Activated T-helper 1 cell treated with Interleukin-2 at 50 U/mL for 16 hours (primary cell): Measurements from ENCODE around the gene TOP1.

Experiments
- DNase-seq: peaks from one replicate; pipeline ENCODE4 v3.0.0-alpha.2; 2020; ENCODE audit warnings: low read depth

TOP1 gene

GRCh38 chr20:41058674-41059635 is 30.3 kb downstream of the TOP1 start:
- DNase-seq: no peak

GRCh38 chr20:41061155-41061554 is 32.5 kb downstream of the TOP1 start:
- no peak for DNase-seq

- DNase-seq: no peak
These were observed 34.8 kb downstream of the TOP1 start for GRCh38 chr20:41063442-41063841.

- no peak for DNase-seq
These were observed 35.8 kb downstream of the TOP1 start for GRCh38 chr20:41064377-41064776.

- DNase-seq: no peak
These were observed 37.1 kb downstream of the TOP1 start for GRCh38 chr20:41065716-41066115.

GRCh38 chr20:41068806-41069205 is 40.2 kb downstream of the TOP1 start:
- DNase-seq: no peak

GRCh38 chr20:41072190-41072863 is 43.7 kb downstream of the TOP1 start:
- no peak for DNase-seq

- no peak for DNase-seq
These were observed 44.3 kb downstream of the TOP1 start for GRCh38 chr20:41072915-41073314.

GRCh38 chr20:41074441-41074840 is 45.8 kb downstream of the TOP1 start:
- no peak for DNase-seq

GRCh38 chr20:41076776-41077175 is 48.2 kb downstream of the TOP1 start:
- DNase-seq: no peak

- DNase-seq: no peak
These were observed 49.7 kb downstream of the TOP1 start for GRCh38 chr20:41078329-41078728.

- DNase-seq: no peak
These were observed 50.4 kb downstream of the TOP1 start for GRCh38 chr20:41079066-41079465.

GRCh38 chr20:41080866-41081265 is 52.2 kb downstream of the TOP1 start:
- DNase-seq: no peak

- DNase-seq: no peak
These were observed 52.7 kb downstream of the TOP1 start for GRCh38 chr20:41081276-41081814.

- no peak for DNase-seq
These were observed 53.7 kb downstream of the TOP1 start for GRCh38 chr20:41082306-41082705.

- no peak for DNase-seq
These were observed 57.0 kb downstream of the TOP1 start for GRCh38 chr20:41085606-41086005.

- no peak for DNase-seq
These were observed 58.0 kb downstream of the TOP1 start for GRCh38 chr20:41086402-41087324.

GRCh38 chr20:41087325-41087685 is 58.7 kb downstream of the TOP1 start:
- DNase-seq: no peak

- DNase-seq: no peak
These were observed 59.2 kb downstream of the TOP1 start for GRCh38 chr20:41087777-41088176.

GRCh38 chr20:41089555-41089954 is 60.9 kb downstream of the TOP1 start:
- no peak for DNase-seq

- DNase-seq: no peak
These were observed 63.3 kb downstream of the TOP1 start for GRCh38 chr20:41091927-41092326.
